ENCODE measurements around the gene TEAD1.

- TF ChIP-seq CTCF (IDR thresholded peaks at IDR 0.05) (no peak), POLR2A (IDR thresholded peaks at IDR 0.05) (no peak)
These were observed 123.8 kb downstream of the TEAD1 start for GRCh38 chr11:12797996-12798395.
